WERI-Rb-1 (cell line): ENCODE data around the gene PAQR6.

Experiments used
- DNase-seq: peaks from one replicate; pipeline ENCODE4 v3.0.0-alpha.2; 2020
- H3K27ac ChIP-seq: fragments of 250-450 bp; sonication (Bioruptor Pico); 2 replicates; pipeline ENCODE4 v1.5.1; 2020; ENCODE audit warnings: mild to moderate bottlenecking, moderate library complexity
- H3K27me3 ChIP-seq: fragments of 250-450 bp; sonication (Bioruptor Pico); 2 replicates; pipeline ENCODE4 v1.5.1; 2021; ENCODE audit warnings: mild to moderate bottlenecking, low read depth, moderate library complexity; ENCODE audit not compliant: insufficient read depth, severe bottlenecking
- H3K36me3 ChIP-seq: fragments of 250-450 bp; sonication (Bioruptor Pico); 2 replicates; pipeline ENCODE4 v1.5.1; 2020; ENCODE audit warnings: mild to moderate bottlenecking, moderate library complexity
- H3K4me3 ChIP-seq: 2 replicates; pipeline ENCODE4 v1.5.1; 2011; ENCODE audit warnings: low read depth, mild to moderate bottlenecking, control low read depth, low read length
- H3K9me3 ChIP-seq: fragments of 250-450 bp; sonication (Bioruptor Pico); 2 replicates; pipeline ENCODE4 v1.5.1; 2021; ENCODE audit warnings: mild to moderate bottlenecking, moderate library complexity; ENCODE audit not compliant: severe bottlenecking
- CTCF ChIP-seq: IDR thresholded peaks from 2 replicates; pipeline ENCODE4 v1.5.1; 2011; ENCODE audit warnings: low read depth, mild to moderate bottlenecking, control low read depth, inconsistent platforms, low read length

PAQR6 gene

DNA sequence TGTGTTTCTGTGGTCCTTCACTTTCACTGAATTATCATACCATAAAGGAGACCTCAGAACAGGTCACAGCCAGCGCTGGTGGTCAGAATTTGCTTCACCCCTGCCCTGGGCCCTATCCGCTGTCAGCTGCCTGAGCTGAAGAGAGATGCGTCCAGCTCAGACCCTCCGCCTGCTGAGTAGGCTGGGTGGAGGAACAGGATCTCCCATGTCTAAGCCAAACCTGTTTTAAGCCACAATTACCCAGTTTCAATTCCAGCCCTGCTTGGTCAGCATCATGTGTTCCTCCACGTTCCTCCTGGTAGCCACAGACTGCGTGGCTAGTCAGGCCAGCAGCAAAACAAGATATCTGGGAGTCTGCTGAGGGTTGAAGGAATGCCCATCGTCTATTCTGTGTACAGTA is 19.4 kb downstream of the PAQR6 start:
- Histone ChIP-seq H3K9me3 (no peaks in the 10 kb centered on the region), H3K27ac (no peak overlapping the region), H3K27me3 (no peaks in the 10 kb centered on the region), H3K36me3 (peaks cover 62% of the 10 kb centered on the region), H3K4me3 (no peak overlapping the region)
- DNase-seq, result no peak
- no peak for TF ChIP-seq CTCF

- Histone ChIP-seq H3K36me3 (peaks cover 69% of the 10 kb centered on the region), H3K9me3 (no peaks in the 10 kb centered on the region), H3K27ac (no peak overlapping the region), H3K27me3 (no peaks in the 10 kb centered on the region), H3K4me3 (no peak overlapping the region)
- no peak for DNase-seq
- TF ChIP-seq CTCF, result no peak
Observed at GRCh38 chr1:156226782-156227181, 21.1 kb downstream of the PAQR6 start.

DNA sequence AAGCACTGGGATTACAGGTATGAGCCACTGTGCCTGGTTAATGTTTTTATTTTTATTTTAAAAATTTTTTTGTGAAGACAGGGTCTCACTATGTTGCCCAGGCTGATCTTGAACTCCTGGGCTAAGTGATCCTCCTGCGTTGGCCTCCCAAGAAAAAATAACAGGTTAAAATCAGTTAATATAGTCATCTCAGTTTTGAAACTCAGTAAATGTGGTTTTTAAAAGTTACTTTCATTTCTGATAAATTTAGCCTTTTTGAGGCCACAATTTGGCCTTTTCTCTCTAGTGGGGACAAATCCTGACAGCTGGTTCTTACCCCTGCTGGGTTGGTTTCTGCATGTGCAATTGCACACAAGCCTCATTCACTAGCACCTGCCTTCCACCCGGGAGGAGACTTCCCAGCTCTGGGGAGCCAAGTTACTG is 21.7 kb downstream of the PAQR6 start:
- H3K27ac ChIP-seq, result no peak overlapping the region
- H3K36me3 ChIP-seq, result peaks cover 70% of the 10 kb centered on the region
- DNase-seq, result no peak

DNA sequence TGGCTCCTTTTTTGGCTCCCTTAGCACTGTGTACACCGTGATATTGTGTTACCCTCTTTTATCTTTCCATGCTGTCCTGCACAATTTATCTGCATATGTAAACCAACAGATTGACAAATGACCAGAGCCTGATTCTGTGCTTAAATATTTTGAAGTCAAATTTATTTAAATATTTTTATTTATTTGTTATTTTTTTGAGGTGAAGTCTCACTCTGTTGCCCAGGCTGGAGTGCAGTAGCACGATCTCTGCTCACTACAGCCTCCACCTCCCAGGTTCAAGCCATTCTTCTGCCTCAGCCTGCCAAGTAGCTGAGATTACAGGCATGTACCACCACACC is 22.2 kb downstream of the PAQR6 start:
- H3K27me3 ChIP-seq, result no peaks in the 10 kb centered on the region
- H3K4me3 ChIP-seq, result no peak overlapping the region
- no peak overlapping the region for H3K27ac ChIP-seq
- DNase-seq, result no peak
- no peak for TF ChIP-seq CTCF
- no peaks in the 10 kb centered on the region for H3K9me3 ChIP-seq
- H3K36me3 ChIP-seq, result peaks cover 74% of the 10 kb centered on the region

More for the DNA sequence above, 21.7 kb downstream of the PAQR6 start:
- TF ChIP-seq CTCF, result no peak
- H3K27me3 ChIP-seq, result no peaks in the 10 kb centered on the region
- H3K4me3 ChIP-seq, result no peak overlapping the region
- H3K9me3 ChIP-seq, result no peaks in the 10 kb centered on the region

- H3K9me3 ChIP-seq, result no peaks in the 10 kb centered on the region
- H3K27ac ChIP-seq, result no peak overlapping the region
- no peak for TF ChIP-seq CTCF
- DNase-seq, result no peak
- peaks cover 71% of the 10 kb centered on the region for H3K36me3 ChIP-seq
- H3K4me3 ChIP-seq, result no peak overlapping the region
- H3K27me3 ChIP-seq, result no peaks in the 10 kb centered on the region
Observed at GRCh38 chr1:156221986-156222692, 25.7 kb downstream of the PAQR6 start.

DNA sequence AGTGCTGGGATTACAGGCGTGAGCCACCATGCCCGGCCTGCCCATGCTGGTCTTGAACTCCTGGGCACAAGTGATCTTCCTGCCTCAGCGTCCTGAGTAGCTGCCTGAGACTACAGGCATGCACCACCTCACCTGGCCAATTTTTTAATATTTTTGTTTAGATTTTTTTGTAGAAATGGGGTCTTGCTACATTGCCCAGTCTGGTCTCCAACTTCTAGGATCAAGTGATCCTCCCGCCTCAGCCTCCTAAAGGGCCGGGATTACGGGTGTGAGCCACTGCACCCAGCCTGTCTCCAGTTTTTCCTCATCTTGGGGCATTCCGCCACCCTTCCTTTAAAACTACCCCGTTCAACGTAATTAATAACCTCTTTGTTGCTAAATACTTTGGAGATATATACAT is 27.6 kb downstream of the PAQR6 start:
- Histone ChIP-seq H3K27me3 (no peaks in the 10 kb centered on the region), H3K9me3 (no peaks in the 10 kb centered on the region), H3K4me3 (no peak overlapping the region), H3K36me3 (peaks cover 64% of the 10 kb centered on the region), H3K27ac (no peak overlapping the region)
- no peak for TF ChIP-seq CTCF
- no peak for DNase-seq
